GM06990 (cell line): ENCODE data around the gene TRAFD1.

Source experiments
- DNase-seq: peaks from one replicate; pipeline ENCODE4 v3.0.0-alpha.2; 2011; ENCODE audit not compliant: insufficient read length; ENCODE audit errors: extremely low read depth
- H3K27me3 ChIP-seq: replicated peaks from 2 replicates; pipeline ENCODE4 v1.6.0; 2011; ENCODE audit warnings: low read length; ENCODE audit not compliant: control insufficient read depth, insufficient read depth
- H3K36me3 ChIP-seq: 2 replicates; pipeline ENCODE4 v1.5.1; 2011; ENCODE audit warnings: low read length; ENCODE audit not compliant: control insufficient read depth, insufficient read depth
- H3K4me3 ChIP-seq: replicated peaks from 2 replicates; pipeline ENCODE4 v1.5.1; 2011; ENCODE audit warnings: low read depth, mild to moderate bottlenecking, control low read depth, low read length
- TF ChIP-seq, protein P1 (sequence below): IDR thresholded peaks from 2 replicates; pipeline ENCODE4 v1.5.1; 2011; ENCODE audit warnings: low read length, control low read depth, mild to moderate bottlenecking, inconsistent platforms; ENCODE audit not compliant: insufficient read depth, poor library complexity, severe bottlenecking

TRAFD1 gene

DNA sequence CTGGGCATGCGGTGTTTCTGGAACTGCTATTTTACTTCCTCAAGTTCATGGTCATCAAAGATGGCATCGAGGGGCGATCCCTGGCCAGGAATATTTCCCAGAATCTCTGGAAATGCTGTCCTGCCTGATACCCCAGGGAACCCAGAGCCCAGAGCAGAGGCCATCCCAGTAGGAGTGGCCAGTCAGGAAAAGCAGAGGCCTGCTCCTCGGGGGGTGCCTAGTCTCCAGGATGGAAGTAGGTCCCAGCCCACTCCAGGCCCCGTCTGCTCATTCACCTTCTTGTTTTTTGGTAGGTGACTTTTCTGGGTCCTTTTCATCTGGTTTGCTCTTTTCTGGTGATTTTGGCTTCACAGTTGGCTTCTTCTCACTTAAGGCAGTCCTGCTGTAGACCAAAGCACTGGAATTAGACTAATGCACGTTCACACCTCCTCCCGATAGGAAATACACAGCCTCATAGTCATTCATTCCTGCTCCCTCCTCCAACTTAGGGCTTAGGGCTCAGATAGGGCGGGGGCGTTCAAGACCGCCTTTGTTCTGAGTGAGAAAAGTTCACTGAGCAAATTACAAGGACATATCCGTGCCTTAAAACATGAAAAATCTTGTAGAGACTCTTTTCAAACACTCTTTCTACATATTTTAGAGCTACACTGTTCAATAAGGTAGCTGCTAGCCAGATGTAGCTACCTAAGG, 51.1 kb downstream of the TRAFD1 start:
- no peaks in the 10 kb centered on the region for H3K27me3 ChIP-seq
- H3K4me3 ChIP-seq = no peak overlapping the region
- H3K36me3 ChIP-seq = peaks cover 36% of the 10 kb centered on the region
- TF ChIP-seq, protein P1, sequence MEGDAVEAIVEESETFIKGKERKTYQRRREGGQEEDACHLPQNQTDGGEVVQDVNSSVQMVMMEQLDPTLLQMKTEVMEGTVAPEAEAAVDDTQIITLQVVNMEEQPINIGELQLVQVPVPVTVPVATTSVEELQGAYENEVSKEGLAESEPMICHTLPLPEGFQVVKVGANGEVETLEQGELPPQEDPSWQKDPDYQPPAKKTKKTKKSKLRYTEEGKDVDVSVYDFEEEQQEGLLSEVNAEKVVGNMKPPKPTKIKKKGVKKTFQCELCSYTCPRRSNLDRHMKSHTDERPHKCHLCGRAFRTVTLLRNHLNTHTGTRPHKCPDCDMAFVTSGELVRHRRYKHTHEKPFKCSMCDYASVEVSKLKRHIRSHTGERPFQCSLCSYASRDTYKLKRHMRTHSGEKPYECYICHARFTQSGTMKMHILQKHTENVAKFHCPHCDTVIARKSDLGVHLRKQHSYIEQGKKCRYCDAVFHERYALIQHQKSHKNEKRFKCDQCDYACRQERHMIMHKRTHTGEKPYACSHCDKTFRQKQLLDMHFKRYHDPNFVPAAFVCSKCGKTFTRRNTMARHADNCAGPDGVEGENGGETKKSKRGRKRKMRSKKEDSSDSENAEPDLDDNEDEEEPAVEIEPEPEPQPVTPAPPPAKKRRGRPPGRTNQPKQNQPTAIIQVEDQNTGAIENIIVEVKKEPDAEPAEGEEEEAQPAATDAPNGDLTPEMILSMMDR = no peak
- no peak for DNase-seq

DNA sequence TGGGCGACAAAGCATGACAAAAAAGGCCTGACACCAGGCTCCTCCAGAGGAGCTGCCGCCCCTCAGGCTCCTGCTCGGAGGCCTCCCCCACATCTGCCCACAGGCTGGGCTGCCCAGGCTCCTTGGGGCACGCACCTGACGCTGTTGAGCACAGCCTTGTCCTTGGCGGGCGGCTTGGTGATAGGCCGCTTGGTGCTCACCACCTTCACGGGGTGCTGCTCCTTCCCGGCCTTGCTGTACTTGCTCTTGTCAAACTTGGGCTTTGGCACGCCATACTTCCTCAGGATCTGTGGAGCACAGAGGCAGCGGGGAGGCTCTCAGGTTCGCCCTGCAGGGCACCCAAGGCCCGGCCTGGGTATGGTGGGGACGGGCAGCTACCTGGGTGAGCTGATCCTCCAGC, 53.4 kb downstream of the TRAFD1 start:
- Histone ChIP-seq H3K36me3 (peaks cover 27% of the 10 kb centered on the region), H3K4me3 (no peak overlapping the region)
- DNase-seq = no peak

DNA sequence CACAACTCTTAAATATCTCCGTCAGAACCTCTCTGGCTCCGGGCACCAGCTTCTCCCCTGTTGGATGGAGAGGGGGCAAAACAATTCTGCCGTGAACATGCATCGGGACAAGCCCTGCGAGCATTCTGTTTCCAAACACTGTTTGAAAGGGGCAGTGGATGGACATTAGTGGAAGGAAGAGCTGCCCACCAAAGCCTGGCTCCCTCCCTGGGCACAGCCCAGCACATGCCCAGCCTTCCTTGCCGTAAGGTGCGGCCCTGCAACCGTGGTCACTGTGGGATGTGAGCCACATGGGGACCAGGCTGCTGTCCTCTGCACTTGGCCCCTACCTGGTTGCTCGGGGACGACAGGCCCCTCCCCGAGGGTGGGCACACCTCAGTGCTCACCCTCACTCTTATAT, 54.0 kb downstream of the TRAFD1 start:
- Histone ChIP-seq H3K36me3 (peaks cover 28% of the 10 kb centered on the region), H3K4me3 (no peak overlapping the region), H3K27me3 (no peaks in the 10 kb centered on the region)
- TF ChIP-seq, protein P1 = no peak
- no peak for DNase-seq

More for the DNA sequence above, 53.4 kb downstream of the TRAFD1 start:
- H3K27me3 ChIP-seq = no peaks in the 10 kb centered on the region
- TF ChIP-seq, protein P1 = no peak

DNA sequence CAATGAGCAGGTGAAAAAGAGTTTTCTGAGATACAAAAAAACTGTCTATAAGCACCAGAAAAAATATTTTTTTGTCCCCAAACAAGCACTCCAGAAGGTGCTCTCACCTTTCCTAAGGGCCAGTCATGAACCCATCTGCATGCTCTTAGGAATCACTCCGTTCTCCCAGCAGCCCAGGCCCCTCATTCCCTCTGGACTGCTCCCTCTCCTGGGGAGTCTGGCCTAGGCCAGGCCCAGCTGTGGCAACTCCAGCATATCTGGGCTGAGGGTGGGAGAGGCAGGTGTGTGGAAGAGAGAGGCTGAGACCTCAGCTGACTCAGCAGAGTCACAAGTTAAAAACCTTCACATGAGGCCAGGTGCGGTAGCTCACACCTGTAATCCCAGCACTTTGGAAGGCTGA, 54.6 kb downstream of the TRAFD1 start:
- H3K4me3 ChIP-seq = no peak overlapping the region
- H3K36me3 ChIP-seq = peaks cover 29% of the 10 kb centered on the region
- DNase-seq = no peak
- TF ChIP-seq, protein P1 = no peak
- no peaks in the 10 kb centered on the region for H3K27me3 ChIP-seq

DNA sequence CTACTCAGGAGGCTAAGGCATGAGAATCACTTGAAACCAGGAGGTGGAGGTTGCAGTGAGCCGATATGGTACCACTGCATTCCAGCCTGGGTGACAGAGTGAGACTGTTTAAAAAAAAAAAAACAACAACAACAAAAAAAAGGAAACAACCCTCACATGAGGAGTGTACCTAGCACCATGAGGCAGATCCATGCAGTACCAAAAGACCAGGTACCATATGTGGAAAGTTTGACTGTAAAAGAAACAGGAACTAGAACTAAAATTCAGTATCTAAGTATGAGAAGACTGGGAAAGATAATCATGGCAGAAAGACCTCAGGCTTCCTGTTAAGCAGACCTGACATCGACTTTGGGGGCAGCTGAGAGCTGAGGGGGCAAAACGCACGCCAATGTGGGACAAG, 55.1 kb downstream of the TRAFD1 start:
- H3K27me3 ChIP-seq = no peaks in the 10 kb centered on the region
- TF ChIP-seq, protein P1 = no peak
- no peak for DNase-seq
- peaks cover 29% of the 10 kb centered on the region for H3K36me3 ChIP-seq
- no peak overlapping the region for H3K4me3 ChIP-seq

DNA sequence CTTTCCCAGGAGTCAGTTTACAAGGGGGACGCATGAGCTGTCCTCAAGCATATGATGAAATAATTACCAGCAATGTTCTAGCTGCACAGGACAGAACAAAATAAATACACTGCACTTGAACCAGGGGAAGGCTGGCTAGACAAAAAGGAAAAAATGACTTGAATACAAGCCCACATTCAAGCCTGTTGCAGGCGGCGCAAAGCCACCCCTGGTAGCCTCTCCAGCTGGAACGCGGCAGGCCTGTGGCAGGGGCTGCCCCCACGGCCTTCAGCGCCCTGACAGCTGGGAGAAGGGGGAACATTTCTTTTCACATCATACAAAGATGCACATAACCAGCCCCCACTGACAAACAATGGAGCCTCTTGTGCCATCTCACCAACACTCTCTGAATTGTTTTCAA, 57.1 kb downstream of the TRAFD1 start:
- Histone ChIP-seq H3K4me3 (no peak overlapping the region), H3K27me3 (no peaks in the 10 kb centered on the region), H3K36me3 (peaks cover 27% of the 10 kb centered on the region)
- DNase-seq = no peak
- TF ChIP-seq, protein P1 = no peak
